Neural cell (in vitro differentiated cells): ENCODE results near the gene TXNRD1. TPM values are rescaled to one million over a fixed set of nuclear protein-coding genes. Genes with fewer than 3 reads are reported as not detected.

Experiments
- H2AFZ ChIP-seq: fragments of 200-600, 300-800 bp; sonication (generic), shearing (Covaris generic); 2 replicates; pipeline ENCODE4 v1.6.0; 2014; ENCODE audit warnings: low read depth, mild to moderate bottlenecking, antibody characterized with exemption, low read length, moderate library complexity
- H3F3A ChIP-seq: fragments of 200-600 bp; shearing (Covaris generic); 2 replicates; pipeline ENCODE4 v1.6.1; 2016; ENCODE audit warnings: mild to moderate bottlenecking, moderate library complexity, mixed read lengths, antibody characterized with exemption, low read length; ENCODE audit not compliant: insufficient read depth, poor library complexity, severe bottlenecking
- H3K27ac ChIP-seq: fragments of 200-600, 300-800 bp; sonication (generic), shearing (Covaris generic); 2 replicates; pipeline ENCODE4 v1.5.1; 2014; ENCODE audit warnings: mild to moderate bottlenecking, low read length, moderate library complexity
- H3K27me3 ChIP-seq: fragments of 300-800, 200-600 bp; sonication (generic), shearing (Covaris generic); 2 replicates; pipeline ENCODE4 v1.6.0; 2014; ENCODE audit warnings: mild to moderate bottlenecking, low read depth, low read length, moderate library complexity; ENCODE audit not compliant: insufficient read depth
- H3K36me3 ChIP-seq: fragments of 300-800, 200-600 bp; sonication (generic), shearing (Covaris generic); 2 replicates; pipeline ENCODE4 v1.5.1; 2014; ENCODE audit warnings: mild to moderate bottlenecking, antibody characterized with exemption, low read length, moderate library complexity; ENCODE audit not compliant: insufficient read depth
- H3K4me2 ChIP-seq: fragments of 300-800, 200-600 bp; sonication (generic), shearing (Covaris generic); 2 replicates; pipeline ENCODE4 v1.6.0; 2014; ENCODE audit warnings: mild to moderate bottlenecking, low read length
- H3K4me3 ChIP-seq: fragments of 300-800, 200-600 bp; sonication (generic), shearing (Covaris generic); 2 replicates; pipeline ENCODE4 v1.5.1; 2014; ENCODE audit warnings: mild to moderate bottlenecking, low read length, moderate library complexity
- H3K79me2 ChIP-seq: fragments of 200-600 bp; shearing (Covaris generic); replicated peaks from 2 replicates; pipeline ENCODE4 v1.6.0; 2014; ENCODE audit warnings: mild to moderate bottlenecking, low read length, moderate library complexity; ENCODE audit not compliant: insufficient read depth
- H3K9ac ChIP-seq: fragments of 300-800, 200-600 bp; sonication (generic), shearing (Covaris generic); 2 replicates; pipeline ENCODE4 v1.6.1; 2016; ENCODE audit warnings: mild to moderate bottlenecking, low read length, mixed read lengths
- H3K9me2 ChIP-seq: fragments of 200-600 bp; shearing (Covaris generic); 2 replicates; pipeline ENCODE4 v1.6.1; 2016; ENCODE audit warnings: mild to moderate bottlenecking, low read length, mixed read lengths; ENCODE audit not compliant: insufficient read depth
- H3K9me3 ChIP-seq: fragments of 200-600, 300-800 bp; sonication (generic), shearing (Covaris generic); 2 replicates; pipeline ENCODE4 v1.6.1; 2016; ENCODE audit warnings: mild to moderate bottlenecking, mixed run types, low read length, moderate library complexity, mixed read lengths
- H4K20me1 ChIP-seq: fragments of 200-600 bp; shearing (Covaris generic); 2 replicates; pipeline ENCODE4 v1.6.1; 2016; ENCODE audit warnings: mild to moderate bottlenecking, mixed run types; ENCODE audit not compliant: insufficient read depth
- CTCF ChIP-seq: fragments of 450-650 bp; IDR thresholded peaks from 2 replicates; pipeline ENCODE4 v1.5.1; 2014; ENCODE audit warnings: antibody characterized with exemption, mild to moderate bottlenecking, moderate library complexity; ENCODE audit not compliant: poor library complexity, severe bottlenecking
- EP300 ChIP-seq: fragments of 450-650 bp; conservative IDR thresholded peaks from 2 replicates; pipeline ENCODE4 v1.6.1; 2014; ENCODE audit warnings: antibody characterized with exemption, mild to moderate bottlenecking, moderate library complexity; ENCODE audit not compliant: poor library complexity, severe bottlenecking
- EZH2 ChIP-seq: fragments of 200-600, 300-800 bp; shearing (Covaris generic), sonication (generic); IDR thresholded peaks from 2 replicates; pipeline ENCODE4 v1.6.1; 2014; ENCODE audit warnings: antibody characterized with exemption, low read length, borderline replicate concordance, mild to moderate bottlenecking; ENCODE audit not compliant: insufficient read depth, poor library complexity, severe bottlenecking
- MXI1 ChIP-seq: fragments of 450-650 bp; conservative IDR thresholded peaks from 2 replicates; pipeline ENCODE4 v1.6.1; 2014; ENCODE audit warnings: antibody characterized with exemption, mild to moderate bottlenecking; ENCODE audit not compliant: poor library complexity, severe bottlenecking
- POLR2AphosphoS5 ChIP-seq: IDR thresholded peaks from 2 replicates; pipeline ENCODE4 v1.6.1; 2012
- RAD21 ChIP-seq: fragments of 450-650 bp; conservative IDR thresholded peaks from 2 replicates; pipeline ENCODE4 v1.6.1; 2014; ENCODE audit warnings: antibody characterized with exemption, mild to moderate bottlenecking, moderate library complexity
- REST ChIP-seq: IDR thresholded peaks from 2 replicates; pipeline ENCODE4 v1.6.1; 2012; ENCODE audit warnings: borderline replicate concordance
- SMC3 ChIP-seq: fragments of 450-650 bp; conservative IDR thresholded peaks from 2 replicates; pipeline ENCODE4 v1.6.1; 2014; ENCODE audit warnings: antibody characterized with exemption, mild to moderate bottlenecking, moderate library complexity; ENCODE audit not compliant: poor library complexity
- TAF1 ChIP-seq: IDR thresholded peaks from 2 replicates; pipeline ENCODE4 v1.6.1; 2012; ENCODE audit warnings: low read depth
- polyA plus RNA-seq: library from polyadenylated mRNA; depleted of rRNA; stranded (reverse); fragments of >200 nt; gene quantifications from 2 replicates; pipeline ENCODE4 v1.2.3, GENCODE V29; 2014

The TXNRD1 gene
- polyA plus RNA-seq, 1 donor from 2014 or later: 59.6 TPM

- H3K36me3 ChIP-seq: no peaks in the 10 kb centered on the region
- H3K4me3 ChIP-seq: no peak overlapping the region
- TF ChIP-seq MXI1 (no peak), TAF1 (no peak), POLR2AphosphoS5 (no peak), EP300 (no peak), EZH2 (no peak), CTCF (no peak), SMC3 (no peak), REST (no peak), RAD21 (no peak)
- no peak overlapping the region for H2AFZ ChIP-seq
- no peak overlapping the region for H3K4me2 ChIP-seq
- no peaks in the 10 kb centered on the region for H3F3A ChIP-seq
- no peak overlapping the region for H3K27ac ChIP-seq
- H3K9me2 ChIP-seq: no peaks in the 10 kb centered on the region
- H3K9me3 ChIP-seq: no peaks in the 10 kb centered on the region
- H3K79me2 ChIP-seq: no peaks in the 10 kb centered on the region
- no peaks in the 10 kb centered on the region for H4K20me1 ChIP-seq
- no peaks in the 10 kb centered on the region for H3K27me3 ChIP-seq
- H3K9ac ChIP-seq: no peak overlapping the region
Measured at GRCh38 chr12:104175726-104176247, 39.8 kb upstream of the TXNRD1 start.

GRCh38 chr12:104177336-104177662 lies 38.3 kb upstream of the TXNRD1 start:
- Histone ChIP-seq H2AFZ (no peak overlapping the region), H3K4me3 (no peak overlapping the region), H3K27ac (no peak overlapping the region), H3K36me3 (no peaks in the 10 kb centered on the region), H3K9ac (no peak overlapping the region), H3K79me2 (no peaks in the 10 kb centered on the region), H4K20me1 (no peaks in the 10 kb centered on the region), H3K4me2 (no peak overlapping the region), H3K27me3 (no peaks in the 10 kb centered on the region), H3K9me2 (no peaks in the 10 kb centered on the region), H3F3A (no peaks in the 10 kb centered on the region), H3K9me3 (no peaks in the 10 kb centered on the region)
- TF ChIP-seq MXI1 (no peak), POLR2AphosphoS5 (no peak), EP300 (no peak), SMC3 (no peak)
